Right atrium auricular region (tissue), 2 donors: ENCODE data around the gene ATIC. TPM values are rescaled to one million over a fixed set of nuclear protein-coding genes. Genes with fewer than 3 reads are reported as not detected.

ENCODE experiments used
- total RNA-seq, 2 donors: library from RNA; depleted of rRNA; stranded (reverse); fragments of >200 nt; gene quantifications; one replicate each; pipeline ENCODE4 v1.1.0, GENCODE V29; 2016

The ATIC gene
- total RNA-seq, 2 donors from 2014 or later: 13.8 to 25.0 TPM

Other genes with a start within 250 kb of the ATIC start
- gene ABCA12, start 173.4 kb upstream of the ATIC start, total RNA-seq: under 1 TPM in 1 of 2 donors, not detected in 1; 0.04 TPM
- 1,000 to 10,000 TPM in 1 of 2 donors, 100 to 1,000 TPM in 1; 369 to 1,092 TPM for gene FN1, start 124.0 kb downstream of the ATIC start, total RNA-seq